Activated CD8-positive, alpha-beta memory T cell treated with anti-CD3 and anti-CD28 coated beads for 1 hour (primary cell): ENCODE results near the gene TRPM2.

ENCODE experiments used
- DNase-seq, 2 donors: peaks; one replicate each; pipeline ENCODE4 v3.0.0-alpha.2; 2020; ENCODE audit warnings: low read depth in 1 of 2; ENCODE audit errors: extremely low read depth in 1 of 2

TRPM2 gene

GRCh38 chr21:44475266-44475845 is 121.9 kb downstream of the TRPM2 start:
- DNase-seq = no peak

GRCh38 chr21:44477131-44477530 is 123.7 kb downstream of the TRPM2 start:
- DNase-seq = no peak

- no peak for DNase-seq
These were observed 124.3 kb downstream of the TRPM2 start for GRCh38 chr21:44477712-44478111.

- no peak for DNase-seq
These were observed 124.8 kb downstream of the TRPM2 start for GRCh38 chr21:44478124-44478800.

- DNase-seq = no peak
These were observed 125.4 kb downstream of the TRPM2 start for GRCh38 chr21:44478801-44479167.

GRCh38 chr21:44479556-44480199 is 126.3 kb downstream of the TRPM2 start:
- DNase-seq = peak in 1 of 2 donors; percentile 8

- DNase-seq = no peak
These were observed 127.0 kb downstream of the TRPM2 start for GRCh38 chr21:44480200-44481053.

- DNase-seq = no peak
These were observed 129.3 kb downstream of the TRPM2 start for GRCh38 chr21:44482581-44483287.

- DNase-seq = no peak
These were observed 130.1 kb downstream of the TRPM2 start for GRCh38 chr21:44483288-44484237.

GRCh38 chr21:44484498-44485253 is 131.3 kb downstream of the TRPM2 start:
- DNase-seq = no peak

GRCh38 chr21:44485254-44485793 is 131.9 kb downstream of the TRPM2 start:
- DNase-seq = peak; percentile 8 to 19

GRCh38 chr21:44485796-44486195 is 132.4 kb downstream of the TRPM2 start:
- DNase-seq = no peak

GRCh38 chr21:44486302-44486701 is 132.9 kb downstream of the TRPM2 start:
- no peak for DNase-seq

- DNase-seq = peak in 1 of 2 donors; percentile 22
These were observed 134.4 kb downstream of the TRPM2 start for GRCh38 chr21:44487831-44488230.

GRCh38 chr21:44489962-44490361 is 136.5 kb downstream of the TRPM2 start:
- DNase-seq = no peak

GRCh38 chr21:44490405-44490804 is 137.0 kb downstream of the TRPM2 start:
- no peak for DNase-seq

- no peak for DNase-seq
These were observed 137.4 kb downstream of the TRPM2 start for GRCh38 chr21:44490816-44491215.
